GM21423 (cell line): Measurements from ENCODE around the gene EXOC3L4.

Source experiments
- ATAC-seq: cut with Tn5 transposase; IDR thresholded peaks from one replicate; pipeline ENCODE4 v1.9.1; 2021; ENCODE audit warnings: mild to moderate bottlenecking, moderate library complexity; ENCODE audit not compliant: unreplicated experiment

Gene EXOC3L4

DNA sequence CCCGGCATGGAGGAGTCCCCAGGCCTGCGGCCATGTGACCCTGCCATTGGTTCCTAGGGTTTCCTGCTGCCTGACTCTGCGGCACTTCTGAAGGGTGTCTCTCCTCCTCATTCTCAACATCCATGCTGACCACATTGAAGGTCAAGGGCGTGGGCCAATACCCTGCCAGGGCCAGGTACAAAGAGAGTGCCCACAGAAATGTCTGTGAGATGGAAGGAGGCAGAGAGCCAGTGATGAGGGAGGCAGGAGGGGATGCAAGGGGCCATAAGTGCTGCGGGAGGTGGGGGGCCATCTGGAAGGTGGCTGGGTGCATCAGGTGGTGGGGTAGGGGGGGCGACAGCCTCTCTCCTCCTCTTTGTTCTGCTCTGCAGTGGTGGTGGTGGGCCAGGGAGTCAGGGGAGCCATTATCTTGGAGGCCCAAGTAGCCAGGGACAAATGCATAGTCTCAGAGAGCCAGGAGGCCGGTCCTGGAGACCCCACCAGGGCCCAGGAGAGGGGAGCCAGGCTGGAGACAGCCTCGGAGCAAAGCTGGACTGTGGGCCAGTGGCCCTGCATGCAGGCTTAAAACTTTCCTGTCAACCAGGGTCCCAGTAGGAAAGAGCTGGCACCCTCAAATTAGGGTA, 24.2 kb upstream of the EXOC3L4 start:
- ATAC-seq, result no peak

GRCh38 chr14:103070971-103071542, 23.5 kb upstream of the EXOC3L4 start:
- no peak for ATAC-seq

GRCh38 chr14:103071544-103072251, 22.8 kb upstream of the EXOC3L4 start:
- ATAC-seq, result no peak

DNA sequence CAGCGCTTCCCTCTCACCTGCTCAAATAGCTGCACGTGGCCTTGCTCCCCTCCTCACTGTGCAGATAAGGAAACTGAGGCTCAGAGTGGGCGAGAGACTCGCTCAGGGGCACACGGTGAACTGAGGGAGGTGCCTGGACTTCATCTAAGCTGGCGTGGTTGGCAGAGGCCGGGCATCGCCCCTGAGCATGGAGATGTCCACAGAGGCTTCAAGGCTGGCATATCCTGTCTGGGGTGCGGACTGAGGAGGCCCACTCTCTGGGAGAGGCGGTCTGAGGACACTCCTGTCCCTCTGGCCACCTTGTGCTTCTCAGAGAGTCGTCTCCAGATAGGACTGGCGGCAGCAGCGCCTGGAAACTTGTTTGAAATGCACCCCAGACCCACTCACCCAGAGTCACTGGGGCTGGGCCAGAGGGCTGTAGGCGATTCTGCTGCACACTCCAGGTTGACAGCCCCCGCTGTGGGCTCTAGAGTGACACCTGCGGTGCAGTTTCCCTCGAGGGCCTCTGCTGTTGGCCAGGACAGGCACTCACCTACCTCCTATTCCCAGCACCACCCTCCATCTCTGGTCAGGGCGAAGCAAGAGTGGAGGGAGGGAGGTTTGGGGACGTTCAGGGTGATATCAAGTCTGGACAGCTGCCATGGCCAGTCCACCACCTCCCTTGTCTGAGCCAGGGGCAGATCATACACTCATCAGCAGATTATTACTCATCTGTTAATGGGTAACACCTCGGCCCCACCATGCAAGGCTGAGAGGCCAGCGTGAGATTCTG, 21.7 kb upstream of the EXOC3L4 start:
- ATAC-seq, result no peak

- no peak for ATAC-seq
Measured at GRCh38 chr14:103073367-103073875, 21.1 kb upstream of the EXOC3L4 start.

- no peak for ATAC-seq
Measured at GRCh38 chr14:103073876-103074728, 20.4 kb upstream of the EXOC3L4 start.

GRCh38 chr14:103074729-103075367, 19.7 kb upstream of the EXOC3L4 start:
- no peak for ATAC-seq

DNA sequence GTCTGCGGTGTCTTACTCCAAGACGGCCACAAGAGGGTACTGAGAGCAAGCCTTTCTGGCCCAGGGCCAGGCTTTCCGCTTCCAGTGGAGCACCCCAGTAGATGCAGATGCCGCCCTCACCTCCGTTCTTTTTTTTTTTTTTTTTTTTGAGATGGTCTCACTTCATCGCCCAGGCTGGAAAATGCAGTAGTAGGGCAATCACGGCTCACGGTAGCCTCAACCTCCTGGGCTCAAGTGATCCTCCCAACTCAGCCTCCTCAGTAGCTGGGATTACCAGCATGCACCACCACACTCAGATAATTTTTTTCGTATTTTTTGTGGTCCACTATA, 16.1 kb upstream of the EXOC3L4 start:
- no peak for ATAC-seq

GRCh38 chr14:103078860-103079587, 15.5 kb upstream of the EXOC3L4 start:
- ATAC-seq, result no peak

- no peak for ATAC-seq
Measured at GRCh38 chr14:103081951-103082350, 12.6 kb upstream of the EXOC3L4 start.

DNA sequence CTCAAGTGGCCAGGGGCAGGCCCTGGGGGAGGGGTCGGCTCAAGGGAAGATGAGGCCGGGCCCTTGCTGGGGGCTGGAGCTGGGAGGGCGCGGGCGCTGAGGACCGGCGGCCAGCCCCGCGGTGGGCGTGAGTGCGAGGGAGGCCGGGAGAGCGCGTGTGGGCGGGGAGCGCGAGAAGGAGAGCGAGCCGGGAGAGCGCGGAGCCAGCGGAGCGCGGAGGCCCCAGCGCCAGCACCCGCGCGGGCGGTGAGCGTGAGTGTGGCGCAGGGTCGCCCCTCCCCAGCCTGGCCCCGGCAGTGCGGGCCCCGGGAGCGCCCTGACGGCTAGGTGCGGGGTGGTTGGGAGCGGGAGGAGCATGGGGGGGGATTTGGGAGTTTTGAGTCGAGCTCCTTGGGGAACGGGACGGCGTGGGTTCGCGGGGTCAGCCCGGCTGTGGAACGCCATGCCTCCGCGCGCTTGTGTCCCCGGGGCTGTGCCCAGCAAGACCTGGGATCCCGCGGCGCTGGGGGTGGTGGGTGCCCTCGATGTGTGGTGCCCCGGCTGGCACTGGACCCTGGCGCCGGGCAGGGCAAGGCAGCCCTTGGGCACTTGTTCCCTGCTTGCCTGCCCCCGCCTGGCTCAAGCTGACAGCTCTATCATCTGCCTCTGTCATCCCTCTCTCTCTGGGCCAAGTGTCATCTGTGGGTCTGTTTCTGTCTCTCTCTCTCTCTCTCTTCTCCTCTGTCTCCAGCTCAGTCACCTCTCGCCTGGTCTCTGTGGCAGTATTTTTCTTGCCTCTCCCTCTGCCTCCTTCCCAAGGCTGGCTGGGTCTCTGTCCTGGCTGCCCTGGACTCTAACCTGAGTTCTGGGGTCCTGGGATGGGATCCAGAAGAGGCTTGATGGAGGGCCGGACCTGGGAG, 10.3 kb upstream of the EXOC3L4 start, which contains the start of gene LBHD2:
LBHD2 (plus strand) TSS at position 190 of the 899 bp plus-strand sequence. CDS start 1,803 bp downstream, outside the sequence.
- ATAC-seq, result no peak

DNA sequence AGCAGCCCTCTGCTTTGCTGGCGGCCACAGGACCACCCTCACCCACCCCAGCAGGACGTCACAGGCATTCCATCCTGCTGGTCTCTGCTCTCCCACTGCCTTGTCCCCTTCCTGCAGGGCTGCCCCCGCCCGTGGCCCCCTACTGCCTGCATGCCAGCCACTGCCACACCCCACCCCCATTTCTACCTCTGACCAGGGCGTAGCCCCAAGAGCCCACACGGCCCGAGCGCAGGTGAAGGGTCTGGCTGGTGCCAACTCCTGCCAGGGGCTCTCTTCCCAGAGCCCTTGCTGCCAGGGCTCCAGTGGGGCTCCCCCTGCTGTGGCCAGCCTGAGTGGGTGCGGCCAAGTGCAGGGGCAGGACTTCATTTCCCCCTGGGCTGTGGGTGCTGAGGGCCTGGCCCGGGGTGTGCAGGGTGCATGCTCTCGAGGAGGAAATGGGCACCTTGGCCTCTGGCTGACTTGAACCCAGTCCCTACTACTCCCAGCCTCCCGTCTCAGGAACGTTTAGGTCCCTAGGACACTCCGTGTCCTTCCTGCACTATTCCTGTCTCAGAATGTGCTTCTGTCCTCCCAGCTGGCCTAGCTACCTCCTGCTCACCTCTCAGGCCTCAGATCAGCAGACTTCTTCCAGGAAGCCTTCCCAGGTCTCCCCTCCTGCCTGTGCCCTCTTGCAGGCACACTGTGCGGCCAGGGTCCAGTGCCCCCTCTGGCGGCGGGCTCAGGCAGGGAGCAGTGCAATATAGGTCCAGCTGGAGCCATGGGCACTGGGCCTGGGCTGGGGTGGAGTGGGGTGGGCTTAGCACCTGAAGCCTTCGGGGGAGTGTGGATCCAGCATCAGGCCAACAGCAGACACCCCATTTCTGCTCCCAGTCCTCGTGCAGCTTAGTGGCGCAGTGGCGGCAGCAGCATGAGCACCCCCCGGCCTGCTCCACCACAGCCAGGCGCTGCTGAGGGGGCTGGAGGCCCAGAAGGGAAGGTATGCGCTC, 9.1 kb upstream of the EXOC3L4 start:
- ATAC-seq, result no peak

GRCh38 chr14:103086771-103087342, 7.7 kb upstream of the EXOC3L4 start:
- ATAC-seq, result no peak

DNA sequence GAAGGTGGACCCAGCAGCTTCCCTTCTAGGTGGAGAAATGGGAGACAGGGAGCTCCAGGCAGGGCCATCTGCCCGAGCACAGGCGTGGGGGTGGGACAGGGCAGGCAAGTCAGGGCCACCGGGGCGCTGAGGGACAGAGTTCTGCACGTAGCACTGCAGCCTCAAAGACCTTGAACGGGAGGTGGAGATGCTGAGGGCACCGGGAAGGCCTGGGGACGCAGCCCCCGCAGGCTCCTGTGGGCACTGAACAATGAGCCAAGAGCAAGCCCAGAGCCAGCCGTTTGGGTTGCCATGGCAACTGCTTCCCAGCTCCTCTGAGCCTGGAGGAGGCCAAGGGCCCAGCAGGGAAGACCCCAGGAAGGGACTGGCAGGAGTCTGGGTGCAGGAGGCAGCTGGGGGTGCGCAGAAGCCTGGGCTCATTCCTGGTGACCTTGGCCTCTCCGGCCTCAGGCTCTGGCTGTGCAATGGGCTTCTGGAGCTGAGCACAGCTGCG, 7.1 kb upstream of the EXOC3L4 start:
- no peak for ATAC-seq

DNA sequence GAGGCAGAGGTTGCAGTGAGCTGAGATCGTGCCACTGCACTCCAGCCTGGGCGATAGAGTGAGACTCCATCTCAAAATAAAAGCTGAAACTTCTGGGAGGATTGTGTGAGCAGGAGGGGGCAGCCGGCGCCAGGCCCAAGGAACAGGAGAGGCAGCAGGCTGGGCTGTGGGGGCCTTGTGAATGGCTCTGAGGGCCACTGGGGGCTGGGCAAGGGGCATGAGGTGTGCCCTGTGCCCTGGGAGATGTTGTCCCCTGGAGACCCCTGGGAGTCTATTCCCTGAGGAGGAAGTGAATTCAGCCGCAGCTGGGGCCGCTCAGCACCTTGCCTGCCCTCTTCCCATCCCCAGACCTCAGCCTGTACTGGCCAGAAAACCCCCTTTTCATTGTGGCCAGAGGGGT, 5.6 kb upstream of the EXOC3L4 start:
- no peak for ATAC-seq
